Measurements from ENCODE around the gene RINT1.

GRCh38 chr7:105581066-105581811, 49.2 kb downstream of the RINT1 start, which contains the start of gene EFCAB10:
- TF ChIP-seq POLR2AphosphoS5 (IDR thresholded peaks at IDR 0.05; ENCODE audit: low read depth, low read length), result no peak
- TF ChIP-seq, protein P1, sequence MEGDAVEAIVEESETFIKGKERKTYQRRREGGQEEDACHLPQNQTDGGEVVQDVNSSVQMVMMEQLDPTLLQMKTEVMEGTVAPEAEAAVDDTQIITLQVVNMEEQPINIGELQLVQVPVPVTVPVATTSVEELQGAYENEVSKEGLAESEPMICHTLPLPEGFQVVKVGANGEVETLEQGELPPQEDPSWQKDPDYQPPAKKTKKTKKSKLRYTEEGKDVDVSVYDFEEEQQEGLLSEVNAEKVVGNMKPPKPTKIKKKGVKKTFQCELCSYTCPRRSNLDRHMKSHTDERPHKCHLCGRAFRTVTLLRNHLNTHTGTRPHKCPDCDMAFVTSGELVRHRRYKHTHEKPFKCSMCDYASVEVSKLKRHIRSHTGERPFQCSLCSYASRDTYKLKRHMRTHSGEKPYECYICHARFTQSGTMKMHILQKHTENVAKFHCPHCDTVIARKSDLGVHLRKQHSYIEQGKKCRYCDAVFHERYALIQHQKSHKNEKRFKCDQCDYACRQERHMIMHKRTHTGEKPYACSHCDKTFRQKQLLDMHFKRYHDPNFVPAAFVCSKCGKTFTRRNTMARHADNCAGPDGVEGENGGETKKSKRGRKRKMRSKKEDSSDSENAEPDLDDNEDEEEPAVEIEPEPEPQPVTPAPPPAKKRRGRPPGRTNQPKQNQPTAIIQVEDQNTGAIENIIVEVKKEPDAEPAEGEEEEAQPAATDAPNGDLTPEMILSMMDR (IDR thresholded peaks at IDR 0.05), result no peak
